ENCODE results near the gene RIMBP2.

RIMBP2 gene

GRCh38 chr12:130435331-130435730 is 280.8 kb downstream of the RIMBP2 start:
- Histone ChIP-seq H3K27ac (ENCODE audit: insufficient read depth in 1 of 2, low read depth in 1 of 2, low read length in 2 of 2, poor library complexity in 1 of 2, severe bottlenecking in 2 of 2) (no peak overlapping the region), H3K4me3 (ENCODE audit: control insufficient read depth in 1 of 7, extremely low read depth in 1 of 7, insufficient read depth in 4 of 7, low read depth in 2 of 7, low read length in 6 of 7) (no peak overlapping the region), H3K27me3 (replicated peaks in 2 of 5; ENCODE audit: control insufficient read depth in 4 of 5, insufficient read depth in 5 of 5, low read length in 4 of 5) (no peaks in the 10 kb centered on the region), H3K4me1 (ENCODE audit: control extremely low read depth in 1 of 4, control insufficient read depth in 4 of 4, insufficient read depth in 4 of 4, low read length in 3 of 4) (no peaks in the 10 kb centered on the region), H3K9me3 (ENCODE audit: control extremely low read depth in 1 of 5, control insufficient read depth in 4 of 5, insufficient read depth in 2 of 5, low read depth in 1 of 5, low read length in 4 of 5) (peaks cover 0 to 21% (median 6%) of the 10 kb centered on the region in 5 experiments), H3K36me3 (ENCODE audit: control insufficient read depth in 4 of 4, insufficient read depth in 4 of 4, low read length in 3 of 4) (no peaks in the 10 kb centered on the region)
- DNase-seq = no peak
- POLR2A ChIA-PET = no interaction called here
- WGBS (ENCODE audit: insufficient coverage) = 97% methylated on average over 5 of the region's 6 CpGs
- CTCF ChIA-PET = no interaction called here

- POLR2A ChIA-PET = no interaction called here
- DNase-seq = no peak
- no peaks in the 10 kb centered on the region for H3K36me3 ChIP-seq (ENCODE audit: control insufficient read depth in 4 of 4, insufficient read depth in 4 of 4, low read length in 3 of 4)
- H3K27ac ChIP-seq (ENCODE audit: insufficient read depth in 1 of 2, low read depth in 1 of 2, low read length in 2 of 2, poor library complexity in 1 of 2, severe bottlenecking in 2 of 2) = no peak overlapping the region
- H3K4me3 ChIP-seq (ENCODE audit: control insufficient read depth in 1 of 7, extremely low read depth in 1 of 7, insufficient read depth in 4 of 7, low read depth in 2 of 7, low read length in 6 of 7) = no peak overlapping the region
- no peaks in the 10 kb centered on the region for H3K4me1 ChIP-seq (ENCODE audit: control extremely low read depth in 1 of 4, control insufficient read depth in 4 of 4, insufficient read depth in 4 of 4, low read length in 3 of 4)
- H3K9me3 ChIP-seq (ENCODE audit: control extremely low read depth in 1 of 5, control insufficient read depth in 4 of 5, insufficient read depth in 2 of 5, low read depth in 1 of 5, low read length in 4 of 5) = peaks cover 0 to 21% (median 3%) of the 10 kb centered on the region in 5 experiments
- 93% methylated on average over 20 of the region's 22 CpGs for WGBS (ENCODE audit: insufficient coverage)
- no peaks in the 10 kb centered on the region for H3K27me3 ChIP-seq (replicated peaks in 2 of 5; ENCODE audit: control insufficient read depth in 4 of 5, insufficient read depth in 5 of 5, low read length in 4 of 5)
- CTCF ChIA-PET = no interaction called here
These were observed 281.5 kb downstream of the RIMBP2 start for GRCh38 chr12:130434560-130434959.

GRCh38 chr12:130433834-130434233 is 282.3 kb downstream of the RIMBP2 start:
- Histone ChIP-seq H3K4me1 (ENCODE audit: control extremely low read depth in 1 of 4, control insufficient read depth in 4 of 4, insufficient read depth in 4 of 4, low read length in 3 of 4) (no peaks in the 10 kb centered on the region), H3K36me3 (ENCODE audit: control insufficient read depth in 4 of 4, insufficient read depth in 4 of 4, low read length in 3 of 4) (no peaks in the 10 kb centered on the region), H3K27ac (ENCODE audit: insufficient read depth in 1 of 2, low read depth in 1 of 2, low read length in 2 of 2, poor library complexity in 1 of 2, severe bottlenecking in 2 of 2) (no peak overlapping the region), H3K27me3 (replicated peaks in 2 of 5; ENCODE audit: control insufficient read depth in 4 of 5, insufficient read depth in 5 of 5, low read length in 4 of 5) (no peaks in the 10 kb centered on the region), H3K9me3 (ENCODE audit: control extremely low read depth in 1 of 5, control insufficient read depth in 4 of 5, insufficient read depth in 2 of 5, low read depth in 1 of 5, low read length in 4 of 5) (peaks cover 0 to 21% (median 3%) of the 10 kb centered on the region in 5 experiments), H3K4me3 (ENCODE audit: control insufficient read depth in 1 of 7, extremely low read depth in 1 of 7, insufficient read depth in 4 of 7, low read depth in 2 of 7, low read length in 6 of 7) (no peak overlapping the region)
- POLR2A ChIA-PET = no interaction called here
- CTCF ChIA-PET = no interaction called here
- 98% methylated on average over 12 of the region's 13 CpGs for WGBS (ENCODE audit: insufficient coverage)
- DNase-seq = no peak

- Histone ChIP-seq H3K4me1 (ENCODE audit: control extremely low read depth in 1 of 4, control insufficient read depth in 4 of 4, insufficient read depth in 4 of 4, low read length in 3 of 4) (no peaks in the 10 kb centered on the region), H3K9me3 (ENCODE audit: control extremely low read depth in 1 of 5, control insufficient read depth in 4 of 5, insufficient read depth in 2 of 5, low read depth in 1 of 5, low read length in 4 of 5) (peaks cover 0 to 19% (median 3%) of the 10 kb centered on the region in 5 experiments), H3K27me3 (replicated peaks in 2 of 5; ENCODE audit: control insufficient read depth in 4 of 5, insufficient read depth in 5 of 5, low read length in 4 of 5) (no peaks in the 10 kb centered on the region), H3K36me3 (ENCODE audit: control insufficient read depth in 4 of 4, insufficient read depth in 4 of 4, low read length in 3 of 4) (no peaks in the 10 kb centered on the region), H3K4me3 (ENCODE audit: control insufficient read depth in 1 of 7, extremely low read depth in 1 of 7, insufficient read depth in 4 of 7, low read depth in 2 of 7, low read length in 6 of 7) (no peak overlapping the region), H3K27ac (ENCODE audit: insufficient read depth in 1 of 2, low read depth in 1 of 2, low read length in 2 of 2, poor library complexity in 1 of 2, severe bottlenecking in 2 of 2) (no peak overlapping the region)
- 92% methylated on average over 3 of the region's 6 CpGs for WGBS (ENCODE audit: insufficient coverage)
- DNase-seq = no peak
- CTCF ChIA-PET = no interaction called here
- POLR2A ChIA-PET = no interaction called here
These were observed 282.7 kb downstream of the RIMBP2 start for GRCh38 chr12:130433411-130433810.

- H3K9me3 ChIP-seq (ENCODE audit: control extremely low read depth in 1 of 5, control insufficient read depth in 4 of 5, insufficient read depth in 2 of 5, low read depth in 1 of 5, low read length in 4 of 5) = peaks cover 0 to 6% (median 0%) of the 10 kb centered on the region in 5 experiments
- no peaks in the 10 kb centered on the region for H3K4me1 ChIP-seq (ENCODE audit: control extremely low read depth in 1 of 4, control insufficient read depth in 4 of 4, insufficient read depth in 4 of 4, low read length in 3 of 4)
- H3K4me3 ChIP-seq (ENCODE audit: control insufficient read depth in 1 of 7, extremely low read depth in 1 of 7, insufficient read depth in 4 of 7, low read depth in 2 of 7, low read length in 6 of 7) = no peak overlapping the region
- DNase-seq = no peak
- 93% methylated on average over 3 of the region's 11 CpGs for WGBS (ENCODE audit: insufficient coverage)
- no peaks in the 10 kb centered on the region for H3K36me3 ChIP-seq (ENCODE audit: control insufficient read depth in 4 of 4, insufficient read depth in 4 of 4, low read length in 3 of 4)
- ChIA-PET CTCF (no interaction called here), POLR2A (no interaction called here)
- no peak overlapping the region for H3K27ac ChIP-seq (ENCODE audit: insufficient read depth in 1 of 2, low read depth in 1 of 2, low read length in 2 of 2, poor library complexity in 1 of 2, severe bottlenecking in 2 of 2)
- H3K27me3 ChIP-seq (replicated peaks in 2 of 5; ENCODE audit: control insufficient read depth in 4 of 5, insufficient read depth in 5 of 5, low read length in 4 of 5) = no peaks in the 10 kb centered on the region
These were observed 284.9 kb downstream of the RIMBP2 start for GRCh38 chr12:130431176-130431575.

GRCh38 chr12:130429656-130430505 is 286.2 kb downstream of the RIMBP2 start:
- ChIA-PET POLR2A (no interaction called here), CTCF (no interaction called here)
- Histone ChIP-seq H3K4me3 (ENCODE audit: control insufficient read depth in 1 of 7, extremely low read depth in 1 of 7, insufficient read depth in 4 of 7, low read depth in 2 of 7, low read length in 6 of 7) (no peak overlapping the region), H3K27ac (ENCODE audit: insufficient read depth in 1 of 2, low read depth in 1 of 2, low read length in 2 of 2, poor library complexity in 1 of 2, severe bottlenecking in 2 of 2) (no peak overlapping the region), H3K36me3 (ENCODE audit: control insufficient read depth in 4 of 4, insufficient read depth in 4 of 4, low read length in 3 of 4) (no peaks in the 10 kb centered on the region), H3K27me3 (replicated peaks in 2 of 5; ENCODE audit: control insufficient read depth in 4 of 5, insufficient read depth in 5 of 5, low read length in 4 of 5) (no peaks in the 10 kb centered on the region), H3K4me1 (ENCODE audit: control extremely low read depth in 1 of 4, control insufficient read depth in 4 of 4, insufficient read depth in 4 of 4, low read length in 3 of 4) (no peaks in the 10 kb centered on the region), H3K9me3 (ENCODE audit: control extremely low read depth in 1 of 5, control insufficient read depth in 4 of 5, insufficient read depth in 2 of 5, low read depth in 1 of 5, low read length in 4 of 5) (peaks cover 0 to 6% (median 0%) of the 10 kb centered on the region in 5 experiments)
- DNase-seq = no peak
- 95% methylated on average over 13 of the region's 24 CpGs for WGBS (ENCODE audit: insufficient coverage)

GRCh38 chr12:130428116-130428515 is 288.0 kb downstream of the RIMBP2 start:
- POLR2A ChIA-PET = no interaction called here

More at GRCh38 chr12:130428116-130428515, 288.0 kb downstream of the RIMBP2 start:
- Histone ChIP-seq H3K27me3 (replicated peaks in 2 of 5; ENCODE audit: control insufficient read depth in 4 of 5, insufficient read depth in 5 of 5, low read length in 4 of 5) (peaks cover 0 to under 1% (median 0%) of the 10 kb centered on the region in 5 experiments), H3K9me3 (ENCODE audit: control extremely low read depth in 1 of 5, control insufficient read depth in 4 of 5, insufficient read depth in 2 of 5, low read depth in 1 of 5, low read length in 4 of 5) (no peaks in the 10 kb centered on the region), H3K4me1 (ENCODE audit: control extremely low read depth in 1 of 4, control insufficient read depth in 4 of 4, insufficient read depth in 4 of 4, low read length in 3 of 4) (no peaks in the 10 kb centered on the region), H3K4me3 (ENCODE audit: control insufficient read depth in 1 of 7, extremely low read depth in 1 of 7, insufficient read depth in 4 of 7, low read depth in 2 of 7, low read length in 6 of 7) (no peak overlapping the region), H3K36me3 (ENCODE audit: control insufficient read depth in 4 of 4, insufficient read depth in 4 of 4, low read length in 3 of 4) (no peaks in the 10 kb centered on the region), H3K27ac (ENCODE audit: insufficient read depth in 1 of 2, low read depth in 1 of 2, low read length in 2 of 2, poor library complexity in 1 of 2, severe bottlenecking in 2 of 2) (no peak overlapping the region)
- CTCF ChIA-PET = no interaction called here
- 82% methylated on average over 10 of the region's 15 CpGs for WGBS (ENCODE audit: insufficient coverage)
- DNase-seq = no peak
